Sigmoid colon (tissue), 4 donors: Measurements from ENCODE around the gene PLXNB1.

Experiments
- CTCF ChIP-seq, 4 experiments: fragments of 450-650 bp in 3 of 4; fragments of 200-600 bp in 1 of 4; IDR thresholded peaks; one replicate each; pipeline ENCODE4 v1.5.1; 2016 to 2019; ENCODE audit warnings: antibody characterized with exemption in 4 of 4, mild to moderate bottlenecking in 3 of 4, moderate library complexity in 2 of 4
- EP300 ChIP-seq, 4 donors: sonication (generic); formaldehyde crosslinking; IDR thresholded peaks; one replicate each; pipeline ENCODE4 v1.6.1; 2017; ENCODE audit warnings: antibody characterized with exemption in 4 of 4
- POLR2A ChIP-seq, 2 donors: fragments of 450-650 bp; IDR thresholded peaks; one replicate each; pipeline ENCODE4 v1.6.1; 2016; ENCODE audit warnings: antibody characterized with exemption in 2 of 2, mild to moderate bottlenecking in 2 of 2, moderate library complexity in 2 of 2
- POLR2AphosphoS5 ChIP-seq, 4 donors: sonication (generic); formaldehyde crosslinking; IDR thresholded peaks; one replicate each; pipeline ENCODE4 v1.6.1; 2017; ENCODE audit warnings: antibody characterized with exemption in 4 of 4

- TF ChIP-seq CTCF (IDR thresholded peaks at IDR 0.05) (no peak), POLR2A (IDR thresholded peaks at IDR 0.05) (no peak), POLR2AphosphoS5 (IDR thresholded peaks at IDR 0.05) (no peak), EP300 (IDR thresholded peaks at IDR 0.05) (no peak)
Observed at GRCh38 chr3:48467473-48468267, 37.8 kb upstream of the PLXNB1 start.
